Stimulated activated CD8-positive, alpha-beta memory T cell treated with anti-CD3 and anti-CD28 coated beads, Interleukin-15, amount 100 ng/mL, for 48 hours (primary cell): Measurements from ENCODE around the gene CADPS.

Source experiments
- DNase-seq, 2 donors: peaks; one replicate each; pipeline ENCODE4 v3.0.0-alpha.2; 2020; ENCODE audit warnings: low read depth in 2 of 2

The CADPS gene

DNA sequence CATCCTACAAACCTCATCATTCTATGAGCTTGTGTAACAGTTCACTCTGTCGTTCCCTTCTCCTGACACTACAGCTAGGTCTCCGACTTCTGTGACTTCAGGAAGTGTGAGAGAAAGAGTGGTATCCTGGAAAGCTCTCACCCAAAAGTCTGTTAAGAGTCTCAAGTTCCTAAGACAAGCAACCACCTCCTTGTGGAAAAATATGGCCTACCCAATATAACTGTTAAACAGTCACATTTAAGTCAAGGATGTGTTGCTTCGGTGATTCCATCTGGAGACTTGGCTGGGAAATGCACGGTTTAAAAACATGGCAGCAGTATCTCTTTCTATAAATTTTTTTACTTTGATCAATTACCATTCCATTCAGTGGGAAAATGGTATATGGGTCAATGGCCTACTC is 515.7 kb downstream of the CADPS start:
- DNase-seq = no peak

DNA sequence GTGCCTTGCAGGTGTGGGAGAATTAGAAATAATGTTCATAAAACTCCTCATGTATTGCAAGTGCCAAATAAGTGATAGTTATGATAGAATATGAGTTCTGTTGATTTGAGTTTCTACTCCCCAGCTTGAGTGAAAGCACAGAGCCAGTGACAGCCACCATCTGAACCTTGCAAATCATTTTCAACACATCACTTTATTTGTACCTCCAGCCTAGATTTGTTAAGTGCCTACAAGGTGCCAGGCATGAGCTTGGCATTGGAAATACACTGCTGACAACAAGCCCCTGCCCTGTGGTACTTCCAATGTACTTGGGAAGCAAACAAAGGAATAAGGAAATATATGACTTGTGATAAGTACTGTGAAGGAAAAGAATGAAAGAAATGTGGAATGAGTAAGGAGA is 518.9 kb downstream of the CADPS start:
- no peak for DNase-seq

DNA sequence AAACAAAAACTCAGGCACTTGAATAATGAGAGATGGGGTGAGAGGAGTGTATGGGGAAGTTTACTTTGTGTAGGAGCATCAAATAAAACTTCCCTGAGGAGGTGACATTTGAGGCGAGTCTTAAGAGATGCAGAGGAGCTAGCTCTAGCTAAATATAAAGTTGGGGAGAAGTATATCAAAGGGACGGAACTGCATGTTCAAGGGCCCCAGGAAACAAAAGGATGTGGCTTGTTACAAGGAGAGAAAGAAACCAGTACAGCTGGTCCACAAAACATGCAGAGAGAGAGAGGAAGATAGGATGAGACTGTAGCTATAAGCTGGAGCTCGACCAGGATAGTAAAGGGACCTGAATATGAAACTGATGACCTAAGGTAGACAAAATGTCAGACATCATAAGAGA is 519.5 kb downstream of the CADPS start:
- no peak for DNase-seq
